IMR-90 (cell line): ENCODE data around the gene OBI1. TPM values are rescaled to one million over a fixed set of nuclear protein-coding genes. Genes with fewer than 3 reads are reported as not detected.

Experiments
- polyA plus RNA-seq, 3 experiments: library from polyadenylated mRNA; depleted of rRNA; stranded (reverse); fragments of >200 nt; gene quantifications; 2 replicates each; pipeline ENCODE4 v1.2.3, GENCODE V29; 2012; ENCODE audit warnings: low replicate concordance in 1 of 3
- total RNA-seq: library from RNA; depleted of rRNA; stranded (reverse); fragments of >200 nt; gene quantifications from 2 replicates; pipeline ENCODE4 v1.2.3, GENCODE V29; 2012; rRNA removed

The OBI1 gene
- total and polyA plus RNA-seq, 2 of the 4 experiments (the other 2 are of a cell fraction), result 4.4 to 11.8 TPM

Other genes starting within 250 kb of the OBI1 start
- gene POU4F1, start 55.6 kb downstream of the OBI1 start, total RNA-seq, result not detected in 2 replicates
- gene POU4F1, start 55.6 kb downstream of the OBI1 start, polyA plus RNA-seq (2012; rRNA removed), result 0.02 TPM in 1 of 2 replicates, not detected in the other